Stimulated activated naive B cell treated with anti-CD40 and anti-IgM and Interleukin-4, amounts not matched to agents 10 μg/mL and 1 μg/mL and 100 μg/mL, for 72 hours (primary cell): ENCODE data around the gene ROBO2.

Experiments used
- ATAC-seq, 2 donors: fragments of 150-1000 bp; cut with Tn5 transposase; replicated peaks; 2 replicates each; pipeline ENCODE4 v1.10.0; 2021; ENCODE audit warnings: moderate library complexity in 1 of 2
- DNase-seq: peaks from one replicate; pipeline ENCODE4 v3.0.0; 2021
- H3K27ac Mint-ChIP-seq: one replicate; pipeline ENCODE4 v1.8.0; 2022; ENCODE audit warnings: mild to moderate bottlenecking, mixed read lengths
- H3K27me3 Mint-ChIP-seq, 2 donors: one replicate each; pipeline ENCODE4 v1.8.0; 2022; ENCODE audit warnings: mixed read lengths in 2 of 2
- H3K36me3 Mint-ChIP-seq, 2 donors: one replicate each; pipeline ENCODE4 v1.8.0; 2022; ENCODE audit warnings: mixed read lengths in 2 of 2, mild to moderate bottlenecking in 1 of 2
- H3K4me1 Mint-ChIP-seq, 2 donors: one replicate each; pipeline ENCODE4 v1.8.0; 2022; ENCODE audit warnings: mixed read lengths in 2 of 2, mild to moderate bottlenecking in 1 of 2
- H3K4me3 Mint-ChIP-seq, 2 donors: one replicate each; pipeline ENCODE4 v1.8.0; 2022; ENCODE audit warnings: mild to moderate bottlenecking in 2 of 2, mixed read lengths in 2 of 2, moderate library complexity in 1 of 2
- H3K9me3 Mint-ChIP-seq, 2 donors: one replicate each; pipeline ENCODE4 v1.8.0; 2022; ENCODE audit warnings: mixed read lengths in 2 of 2, mild to moderate bottlenecking in 1 of 2

Gene ROBO2

GRCh38 chr3:77304700-77305021, 264.8 kb downstream of the ROBO2 start:
- no peak overlapping the region for H3K27ac Mint-ChIP-seq
- ATAC-seq, result no peak

GRCh38 chr3:77309460-77309859, 269.6 kb downstream of the ROBO2 start:
- Mint-ChIP-seq H3K4me1 (no peaks in the 10 kb centered on the region), H3K27me3 (no peaks in the 10 kb centered on the region), H3K9me3 (no peaks in the 10 kb centered on the region), H3K27ac (no peak overlapping the region), H3K4me3 (no peak overlapping the region), H3K36me3 (no peaks in the 10 kb centered on the region)
- DNase-seq, result no peak
- ATAC-seq, result no peak

More at GRCh38 chr3:77304700-77305021, 264.8 kb downstream of the ROBO2 start:
- H3K27me3 Mint-ChIP-seq, result no peaks in the 10 kb centered on the region
- H3K9me3 Mint-ChIP-seq, result no peaks in the 10 kb centered on the region
- no peak for DNase-seq
- H3K4me1 Mint-ChIP-seq, result no peaks in the 10 kb centered on the region
- no peaks in the 10 kb centered on the region for H3K36me3 Mint-ChIP-seq
- H3K4me3 Mint-ChIP-seq, result no peak overlapping the region

GRCh38 chr3:77313843-77314242, 273.9 kb downstream of the ROBO2 start:
- H3K4me3 Mint-ChIP-seq, result no peak overlapping the region
- no peaks in the 10 kb centered on the region for H3K36me3 Mint-ChIP-seq
- H3K27me3 Mint-ChIP-seq, result no peaks in the 10 kb centered on the region
- DNase-seq (no peak), ATAC-seq (no peak)
- H3K4me1 Mint-ChIP-seq, result no peaks in the 10 kb centered on the region
- H3K27ac Mint-ChIP-seq, result no peak overlapping the region
- no peaks in the 10 kb centered on the region for H3K9me3 Mint-ChIP-seq

GRCh38 chr3:77319711-77320110, 279.8 kb downstream of the ROBO2 start:
- Mint-ChIP-seq H3K9me3 (no peaks in the 10 kb centered on the region), H3K27me3 (no peaks in the 10 kb centered on the region), H3K4me3 (no peak overlapping the region), H3K27ac (no peak overlapping the region), H3K4me1 (no peaks in the 10 kb centered on the region), H3K36me3 (no peaks in the 10 kb centered on the region)
- DNase-seq, result no peak
- ATAC-seq, result no peak

- no peak for DNase-seq
- Mint-ChIP-seq H3K9me3 (no peaks in the 10 kb centered on the region), H3K27ac (no peak overlapping the region), H3K4me1 (no peaks in the 10 kb centered on the region), H3K27me3 (no peaks in the 10 kb centered on the region), H3K4me3 (no peak overlapping the region), H3K36me3 (no peaks in the 10 kb centered on the region)
- ATAC-seq, result no peak
These were observed 280.6 kb downstream of the ROBO2 start for GRCh38 chr3:77320514-77320913.

- no peak for DNase-seq
- Mint-ChIP-seq H3K27me3 (no peaks in the 10 kb centered on the region), H3K27ac (no peak overlapping the region), H3K36me3 (no peaks in the 10 kb centered on the region), H3K4me3 (no peak overlapping the region), H3K9me3 (no peaks in the 10 kb centered on the region), H3K4me1 (no peaks in the 10 kb centered on the region)
- ATAC-seq, result no peak
These were observed 281.7 kb downstream of the ROBO2 start for GRCh38 chr3:77321646-77322045.

GRCh38 chr3:77323626-77324025, 283.7 kb downstream of the ROBO2 start:
- no peak for DNase-seq
- no peak for ATAC-seq
- no peaks in the 10 kb centered on the region for H3K27me3 Mint-ChIP-seq
- H3K36me3 Mint-ChIP-seq, result no peaks in the 10 kb centered on the region
- H3K4me1 Mint-ChIP-seq, result no peaks in the 10 kb centered on the region
- H3K27ac Mint-ChIP-seq, result no peak overlapping the region
- H3K4me3 Mint-ChIP-seq, result no peak overlapping the region
- no peaks in the 10 kb centered on the region for H3K9me3 Mint-ChIP-seq

- DNase-seq (no peak), ATAC-seq (no peak)
- Mint-ChIP-seq H3K27ac (no peak overlapping the region), H3K36me3 (no peaks in the 10 kb centered on the region), H3K27me3 (no peaks in the 10 kb centered on the region), H3K4me3 (no peak overlapping the region), H3K4me1 (no peaks in the 10 kb centered on the region), H3K9me3 (no peaks in the 10 kb centered on the region)
These were observed 284.2 kb downstream of the ROBO2 start for GRCh38 chr3:77324105-77324504.

GRCh38 chr3:77325280-77325679, 285.4 kb downstream of the ROBO2 start:
- ATAC-seq, result no peak
- Mint-ChIP-seq H3K36me3 (no peaks in the 10 kb centered on the region), H3K9me3 (no peaks in the 10 kb centered on the region), H3K27me3 (no peaks in the 10 kb centered on the region), H3K4me3 (no peak overlapping the region), H3K27ac (no peak overlapping the region), H3K4me1 (no peaks in the 10 kb centered on the region)
- no peak for DNase-seq

GRCh38 chr3:77325702-77326101, 285.8 kb downstream of the ROBO2 start:
- DNase-seq (no peak), ATAC-seq (no peak)
- H3K27ac Mint-ChIP-seq, result no peak overlapping the region
- H3K27me3 Mint-ChIP-seq, result no peaks in the 10 kb centered on the region
- no peaks in the 10 kb centered on the region for H3K9me3 Mint-ChIP-seq
- H3K4me3 Mint-ChIP-seq, result no peak overlapping the region
- no peaks in the 10 kb centered on the region for H3K36me3 Mint-ChIP-seq
- H3K4me1 Mint-ChIP-seq, result no peaks in the 10 kb centered on the region

GRCh38 chr3:77326586-77326985, 286.7 kb downstream of the ROBO2 start:
- DNase-seq (no peak), ATAC-seq (no peak)
- Mint-ChIP-seq H3K27me3 (no peaks in the 10 kb centered on the region), H3K27ac (no peak overlapping the region), H3K36me3 (no peaks in the 10 kb centered on the region), H3K9me3 (no peaks in the 10 kb centered on the region), H3K4me3 (no peak overlapping the region), H3K4me1 (no peaks in the 10 kb centered on the region)

- Mint-ChIP-seq H3K36me3 (no peaks in the 10 kb centered on the region), H3K27ac (no peak overlapping the region), H3K4me1 (no peaks in the 10 kb centered on the region), H3K4me3 (no peak overlapping the region), H3K9me3 (no peaks in the 10 kb centered on the region), H3K27me3 (no peaks in the 10 kb centered on the region)
- ATAC-seq (no peak), DNase-seq (no peak)
These were observed 288.8 kb downstream of the ROBO2 start for GRCh38 chr3:77328690-77329089.

GRCh38 chr3:77329116-77329515, 289.2 kb downstream of the ROBO2 start:
- Mint-ChIP-seq H3K27me3 (no peaks in the 10 kb centered on the region), H3K36me3 (no peaks in the 10 kb centered on the region), H3K4me3 (no peak overlapping the region), H3K9me3 (no peaks in the 10 kb centered on the region), H3K4me1 (no peaks in the 10 kb centered on the region), H3K27ac (no peak overlapping the region)
- DNase-seq (no peak), ATAC-seq (no peak)

GRCh38 chr3:77338195-77338594, 298.3 kb downstream of the ROBO2 start:
- no peak for DNase-seq
- H3K4me3 Mint-ChIP-seq, result no peak overlapping the region
- H3K36me3 Mint-ChIP-seq, result no peaks in the 10 kb centered on the region
- H3K9me3 Mint-ChIP-seq, result peaks cover 0 to 4% of the 10 kb centered on the region in 2 donors
- ATAC-seq, result no peak
- no peaks in the 10 kb centered on the region for H3K4me1 Mint-ChIP-seq
- H3K27ac Mint-ChIP-seq, result no peak overlapping the region
- H3K27me3 Mint-ChIP-seq, result no peaks in the 10 kb centered on the region

GRCh38 chr3:77342027-77342426, 302.1 kb downstream of the ROBO2 start:
- ATAC-seq (no peak), DNase-seq (no peak)
- H3K27me3 Mint-ChIP-seq, result no peaks in the 10 kb centered on the region
- H3K4me1 Mint-ChIP-seq, result no peaks in the 10 kb centered on the region
- peaks cover 2 to 4% of the 10 kb centered on the region in 2 donors for H3K9me3 Mint-ChIP-seq
- H3K4me3 Mint-ChIP-seq, result no peak overlapping the region
- no peak overlapping the region for H3K27ac Mint-ChIP-seq
- H3K36me3 Mint-ChIP-seq, result no peaks in the 10 kb centered on the region

- Mint-ChIP-seq H3K27ac (no peak overlapping the region), H3K36me3 (no peaks in the 10 kb centered on the region), H3K9me3 (peaks cover 2 to 4% of the 10 kb centered on the region in 2 donors), H3K27me3 (no peaks in the 10 kb centered on the region), H3K4me3 (no peak overlapping the region), H3K4me1 (no peaks in the 10 kb centered on the region)
- no peak for ATAC-seq
- no peak for DNase-seq
These were observed 302.8 kb downstream of the ROBO2 start for GRCh38 chr3:77342688-77343087.
